ENCODE data around the gene DLX4.

- TF ChIP-seq POLR2A (IDR thresholded peaks at IDR 0.05; ENCODE audit: low read depth, low read length), result no peak
- TF ChIP-seq POLR2AphosphoS5 (IDR thresholded peaks at IDR 0.05; ENCODE audit: low read depth, low read length), result no peak
- TF ChIP-seq TAF1 (IDR thresholded peaks at IDR 0.05; ENCODE audit: borderline replicate concordance, low read depth, low read length), result no peak
Observed at GRCh38 chr17:49986396-49987289, 17.7 kb downstream of the DLX4 start.
